Glomerular endothelial cell (primary cell): ENCODE results near the gene ZNF322. TPM values are rescaled to one million over a fixed set of nuclear protein-coding genes. Genes with fewer than 3 reads are reported as not detected.

Experiments used
- DNase-seq: peaks from one replicate; pipeline ENCODE4 v3.0.0-alpha.2; 2011; ENCODE audit warnings: low read depth, low spot score; ENCODE audit errors: extremely low read depth
- total RNA-seq: library from RNA; depleted of rRNA; stranded (reverse); fragments of >200 nt; gene quantifications from 2 replicates; pipeline ENCODE4 v1.2.3, GENCODE V29; 2015

Gene ZNF322
- total RNA-seq, 1 donor from 2014 or later: 11.1 TPM

DNA sequence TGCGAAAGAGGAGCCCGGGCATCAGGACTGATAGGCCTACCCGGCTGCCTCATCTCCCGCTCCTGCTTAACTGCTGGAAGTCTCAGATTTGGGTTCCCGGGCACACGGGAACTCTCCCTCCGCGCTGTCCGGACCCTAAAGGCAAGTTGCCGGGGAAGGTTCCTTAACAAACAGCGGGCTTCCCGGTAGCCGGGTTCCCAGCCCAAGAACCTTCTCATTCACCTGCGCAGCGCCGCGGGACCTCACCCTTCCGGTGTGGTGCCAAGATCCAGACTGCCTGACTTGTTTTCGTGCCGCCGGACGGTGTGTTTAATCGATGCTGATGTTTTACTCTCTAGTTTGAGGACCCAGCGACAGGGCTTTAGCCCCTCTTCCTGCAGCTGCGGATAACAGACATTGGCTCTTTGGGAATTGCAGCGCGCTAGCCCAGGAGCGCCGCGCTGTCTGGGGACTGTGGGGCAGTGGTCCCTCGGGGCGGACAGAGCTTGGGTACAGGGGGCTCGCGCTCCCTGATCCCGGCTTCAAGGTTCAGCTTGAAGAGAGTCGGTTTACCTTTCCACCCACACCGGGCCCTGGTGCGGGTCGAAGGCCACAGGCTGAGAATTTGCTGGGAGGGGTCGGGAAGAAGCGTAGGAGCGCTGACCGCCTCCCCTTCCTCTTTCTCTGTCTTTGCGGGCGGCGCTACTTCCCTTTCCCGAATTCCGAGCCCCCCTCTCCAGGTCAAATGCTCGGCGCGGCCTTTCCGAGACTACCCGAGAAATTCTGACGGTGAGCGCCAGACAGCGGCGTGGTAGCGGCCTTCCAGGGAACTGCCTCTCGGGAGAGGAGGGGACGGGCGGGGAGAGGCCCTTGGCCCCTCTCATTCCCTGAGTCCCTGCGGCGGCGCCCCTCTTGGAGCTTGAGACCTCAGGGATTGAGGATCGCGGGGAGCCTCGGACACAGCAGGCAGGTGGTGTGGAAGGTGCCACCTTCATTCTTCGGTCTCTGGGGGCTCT is 45.6 kb downstream of the ZNF322 start:
- no peak for DNase-seq

DNA sequence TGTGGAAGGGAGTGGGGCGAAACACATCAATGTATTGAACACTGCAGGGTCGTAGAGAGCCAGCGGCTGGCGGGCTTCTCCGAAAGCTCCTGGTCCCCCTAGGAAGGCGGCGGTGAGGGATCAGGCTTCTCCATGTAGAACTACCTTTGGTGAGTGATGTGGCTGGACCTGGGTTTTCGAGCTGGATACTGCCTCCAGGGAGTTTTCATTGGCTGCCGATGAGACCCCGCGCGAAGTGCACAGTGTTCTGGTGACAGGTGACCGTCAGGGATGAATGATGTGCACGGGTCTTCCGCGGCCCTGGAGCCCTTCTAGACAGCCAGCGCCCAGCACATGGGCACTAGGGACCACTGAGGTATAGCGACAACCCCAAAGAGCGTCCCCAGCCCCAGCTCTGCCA is 46.3 kb downstream of the ZNF322 start:
- no peak for DNase-seq

DNA sequence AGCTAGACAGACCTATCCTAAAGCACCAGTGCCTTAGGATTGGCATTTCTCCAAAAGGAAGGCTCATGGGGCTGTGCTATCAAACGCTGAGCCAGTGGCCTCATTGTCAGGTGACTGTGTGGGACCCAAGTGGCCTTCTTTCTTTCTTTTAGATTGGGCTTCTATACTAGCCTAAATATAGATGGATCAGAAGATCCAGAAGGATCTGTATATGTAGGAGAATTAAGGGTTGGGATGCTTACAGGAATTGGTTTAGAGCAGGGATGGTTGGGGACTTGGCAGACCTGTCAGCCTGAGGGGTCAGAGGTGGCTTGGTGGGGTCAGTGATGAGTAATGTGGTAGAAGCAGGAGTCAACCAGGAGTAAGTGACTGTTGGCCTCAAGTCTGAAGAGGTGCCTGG is 47.9 kb downstream of the ZNF322 start:
- DNase-seq: no peak

DNA sequence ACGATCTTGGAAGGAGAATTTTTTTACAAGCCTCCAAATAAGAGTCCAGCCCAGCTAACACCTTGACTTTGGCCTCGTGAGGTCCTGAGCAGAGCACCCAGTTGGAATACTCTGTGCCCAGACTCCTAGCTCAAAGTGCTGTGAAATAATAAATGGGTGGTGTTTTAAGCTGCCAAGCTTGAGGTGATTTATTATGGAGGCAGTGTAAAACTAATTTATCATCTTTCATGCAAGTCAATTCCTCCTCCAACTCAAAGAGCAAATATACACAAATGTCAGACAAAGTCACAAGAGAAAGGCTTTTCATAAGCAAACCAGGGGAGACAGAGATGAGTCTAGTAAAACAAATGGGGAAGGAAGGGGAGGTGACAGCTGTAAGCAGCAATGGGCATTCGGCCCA is 50.1 kb downstream of the ZNF322 start:
- DNase-seq: no peak

DNA sequence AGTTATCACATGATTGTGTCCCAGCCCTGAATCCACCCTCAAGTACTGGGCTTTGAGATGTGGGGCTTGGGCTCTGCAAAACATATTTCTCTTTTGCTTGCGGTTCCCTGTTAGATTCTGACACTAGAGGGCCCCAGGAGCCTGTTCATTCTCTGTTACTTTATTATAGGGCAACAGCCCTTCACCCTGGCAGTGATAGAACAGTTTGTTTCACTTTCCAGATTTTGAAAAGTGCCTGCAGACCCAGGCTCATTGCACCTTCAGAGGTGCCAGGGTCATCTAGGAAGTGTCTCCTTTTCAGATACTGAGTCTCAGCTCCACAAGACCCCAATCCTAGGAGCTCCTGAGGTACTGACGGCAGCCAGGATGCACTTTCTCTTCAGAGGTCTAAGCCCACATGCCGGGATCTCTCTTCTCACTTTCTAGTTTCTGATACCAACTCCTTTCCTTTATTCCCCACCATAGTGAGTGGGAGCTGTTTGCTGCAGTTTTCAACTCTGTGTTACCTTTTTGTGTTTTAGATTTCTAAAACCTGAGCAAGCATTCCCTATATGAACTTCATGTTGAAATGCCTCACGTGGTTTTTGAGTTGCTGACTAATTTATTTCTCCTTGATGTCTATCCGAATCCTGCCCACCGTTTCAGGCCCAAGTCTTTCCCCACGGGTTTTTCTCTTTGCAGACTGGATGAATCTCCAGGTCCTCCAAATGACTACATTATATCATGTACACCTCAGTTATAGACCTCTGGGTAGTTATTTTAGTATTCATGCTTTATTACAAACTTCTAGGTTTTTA is 51.9 kb downstream of the ZNF322 start:
- DNase-seq: no peak

DNA sequence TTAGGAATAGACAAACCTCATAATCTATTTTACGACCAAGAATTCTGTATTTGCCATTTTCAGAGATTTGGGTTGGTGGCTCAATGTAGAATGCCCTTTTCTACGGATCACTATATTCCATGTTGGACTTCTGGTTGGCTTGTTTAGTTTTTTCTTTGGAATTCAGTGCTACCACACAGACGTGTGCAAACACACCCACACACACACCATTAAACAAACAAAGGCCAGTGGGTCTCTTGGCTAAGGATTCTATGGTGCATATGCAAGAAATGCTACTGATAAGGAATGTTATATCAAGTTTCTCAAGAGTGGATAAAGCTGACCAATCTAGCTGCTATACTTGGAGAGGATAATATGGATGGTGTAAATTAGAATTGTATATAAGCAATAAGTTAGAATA is 54.7 kb downstream of the ZNF322 start:
- DNase-seq: no peak

DNA sequence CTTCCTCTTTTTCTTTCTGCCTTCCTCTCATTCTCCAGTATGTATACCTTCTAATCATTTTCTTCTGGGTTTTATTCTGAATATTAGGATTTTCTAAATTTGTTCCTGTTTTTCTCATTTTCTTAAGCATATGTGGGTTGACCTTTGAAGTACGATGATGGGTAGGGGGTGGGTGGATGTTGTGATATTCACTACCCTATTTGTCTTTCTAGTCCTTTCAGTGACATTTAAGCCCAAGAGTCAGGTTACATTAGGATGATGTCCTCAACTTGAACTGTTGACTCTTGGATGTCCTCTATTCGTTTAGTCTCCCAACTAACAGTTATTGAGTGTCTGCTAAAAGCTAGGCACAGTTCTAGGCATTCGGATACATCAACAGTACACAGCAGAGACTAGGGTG is 55.5 kb downstream of the ZNF322 start:
- DNase-seq: no peak

DNA sequence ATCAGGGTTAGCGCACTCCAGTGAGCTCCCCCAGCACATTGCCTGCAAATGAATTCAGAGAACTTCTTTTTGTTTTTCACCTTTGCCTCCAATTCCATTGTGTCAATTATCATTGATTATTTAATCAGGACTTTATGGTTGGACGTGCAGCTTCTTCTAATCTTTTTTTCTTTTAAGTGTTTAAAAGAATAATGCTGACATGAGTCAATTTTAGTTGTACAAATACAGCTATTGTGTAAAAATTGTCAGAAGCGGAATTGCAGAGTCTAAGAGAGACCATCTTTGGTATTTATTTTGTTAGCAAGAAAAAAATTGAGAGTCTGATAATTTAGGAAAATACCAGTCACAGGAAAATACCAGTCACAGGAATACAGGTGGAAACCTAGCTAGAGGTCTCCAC is 57.3 kb downstream of the ZNF322 start:
- no peak for DNase-seq

DNA sequence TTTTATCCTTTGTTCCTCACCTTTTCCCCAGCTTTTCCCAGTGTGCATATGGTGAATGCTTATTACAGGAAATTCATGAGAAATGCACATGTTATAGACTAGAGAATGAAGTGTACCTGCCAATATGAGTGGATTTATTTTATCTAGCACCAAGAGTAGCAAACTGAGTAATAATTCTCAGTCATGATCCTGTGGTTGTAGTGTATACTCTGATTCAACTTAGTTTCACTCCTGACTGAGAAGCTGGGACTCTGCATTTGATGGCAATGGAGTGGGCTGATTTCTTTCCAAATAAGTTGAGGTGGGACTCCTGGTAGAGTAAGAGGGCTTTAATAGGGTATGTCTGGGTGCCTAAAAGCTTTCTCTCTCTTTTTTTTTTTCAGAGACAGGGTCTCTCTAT is 58.8 kb downstream of the ZNF322 start:
- no peak for DNase-seq

DNA sequence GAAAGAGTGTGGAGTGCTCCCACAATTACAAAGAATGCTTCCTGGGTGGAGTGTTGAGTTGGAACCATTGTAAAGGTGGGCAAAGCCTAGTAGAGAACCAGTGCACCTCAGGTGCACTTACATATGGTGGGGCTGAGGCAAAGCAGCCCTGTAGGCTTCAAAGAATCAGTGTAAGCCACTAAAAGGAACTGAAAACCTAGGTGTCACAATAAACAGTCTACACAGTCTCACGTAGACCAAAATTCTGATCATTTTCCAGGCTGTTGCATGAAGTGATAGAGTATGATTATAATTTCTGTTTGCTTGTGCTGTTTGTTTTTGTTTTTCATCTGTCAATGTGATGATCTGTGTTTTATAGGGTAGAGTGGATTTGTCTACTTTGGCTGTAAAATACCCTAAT is 60.0 kb downstream of the ZNF322 start:
- no peak for DNase-seq

DNA sequence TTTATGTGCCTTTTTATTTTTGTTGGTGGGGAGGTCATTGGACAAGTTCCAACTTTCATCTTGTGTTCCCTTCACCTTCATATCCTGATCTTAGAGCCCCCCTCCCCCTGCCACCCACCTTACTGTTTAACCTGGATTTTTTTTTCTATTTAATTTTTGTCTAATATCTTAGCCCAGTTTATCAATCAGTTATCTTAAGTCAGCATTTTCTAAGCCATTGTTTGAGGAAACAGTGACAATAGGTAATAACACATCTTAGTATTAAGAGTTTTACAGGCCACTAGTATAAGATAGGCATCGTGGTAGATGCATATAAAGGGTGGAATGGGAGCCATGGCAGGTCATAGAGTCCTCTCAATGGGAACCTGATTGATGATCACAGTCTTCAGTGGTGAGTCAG is 60.4 kb downstream of the ZNF322 start:
- DNase-seq: no peak

DNA sequence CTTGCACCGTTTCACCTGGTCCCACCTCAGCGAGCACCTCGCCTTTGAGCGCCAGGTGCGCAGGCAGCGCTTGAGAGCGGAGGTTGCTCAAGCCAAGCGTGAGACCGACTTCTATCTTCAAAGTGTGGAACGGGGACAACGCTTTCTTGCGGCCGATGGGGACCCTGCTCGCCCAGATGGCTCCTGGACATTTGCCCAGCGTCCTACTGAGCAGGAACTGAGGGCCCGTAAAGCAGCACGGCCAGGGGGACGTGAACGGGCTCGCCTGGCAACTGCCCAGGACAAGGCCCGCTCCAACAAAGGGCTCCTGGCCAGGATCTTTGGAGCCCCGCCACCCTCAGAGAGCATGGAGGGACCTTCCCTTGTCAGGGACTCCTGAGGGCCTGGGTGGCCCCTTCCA is 61.3 kb downstream of the ZNF322 start:
- DNase-seq: no peak

DNA sequence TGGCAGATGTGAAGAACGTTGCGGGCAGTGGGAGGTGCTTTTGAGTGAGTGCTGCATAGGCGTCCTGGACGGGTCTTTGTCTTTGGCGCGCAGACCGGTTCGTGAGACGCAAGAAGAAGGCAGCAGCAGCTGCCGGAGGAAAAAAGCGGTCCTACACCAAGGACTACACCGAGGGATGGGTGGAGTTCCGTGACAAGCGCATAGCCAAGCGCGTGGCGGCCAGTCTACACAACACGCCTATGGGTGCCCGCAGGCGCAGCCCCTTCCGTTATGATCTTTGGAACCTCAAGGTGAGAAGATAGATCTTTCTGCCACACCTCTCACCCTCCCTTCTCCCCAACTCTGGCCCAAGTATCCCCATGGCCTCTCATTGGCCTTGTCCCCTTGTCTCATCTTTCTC is 61.7 kb downstream of the ZNF322 start:
- DNase-seq: no peak

DNA sequence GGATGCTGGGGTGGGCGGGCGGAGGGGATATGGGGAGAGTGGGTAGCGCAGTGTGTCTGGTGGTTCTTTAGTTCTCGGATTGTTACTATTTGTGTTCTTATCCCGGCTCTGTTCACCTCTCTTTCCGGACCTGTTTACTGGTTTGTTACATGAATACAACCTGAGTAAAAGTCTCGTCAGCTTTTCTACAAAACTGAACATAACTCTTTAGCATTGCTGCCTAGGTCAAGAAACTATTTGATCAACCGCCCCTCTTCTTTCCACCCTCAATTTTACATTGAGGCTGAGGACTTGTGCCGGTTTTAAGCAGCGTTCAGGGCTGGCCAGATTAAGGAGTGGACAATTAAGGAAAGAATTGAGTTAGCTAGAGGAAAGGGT is 62.2 kb downstream of the ZNF322 start:
- DNase-seq: no peak

DNA sequence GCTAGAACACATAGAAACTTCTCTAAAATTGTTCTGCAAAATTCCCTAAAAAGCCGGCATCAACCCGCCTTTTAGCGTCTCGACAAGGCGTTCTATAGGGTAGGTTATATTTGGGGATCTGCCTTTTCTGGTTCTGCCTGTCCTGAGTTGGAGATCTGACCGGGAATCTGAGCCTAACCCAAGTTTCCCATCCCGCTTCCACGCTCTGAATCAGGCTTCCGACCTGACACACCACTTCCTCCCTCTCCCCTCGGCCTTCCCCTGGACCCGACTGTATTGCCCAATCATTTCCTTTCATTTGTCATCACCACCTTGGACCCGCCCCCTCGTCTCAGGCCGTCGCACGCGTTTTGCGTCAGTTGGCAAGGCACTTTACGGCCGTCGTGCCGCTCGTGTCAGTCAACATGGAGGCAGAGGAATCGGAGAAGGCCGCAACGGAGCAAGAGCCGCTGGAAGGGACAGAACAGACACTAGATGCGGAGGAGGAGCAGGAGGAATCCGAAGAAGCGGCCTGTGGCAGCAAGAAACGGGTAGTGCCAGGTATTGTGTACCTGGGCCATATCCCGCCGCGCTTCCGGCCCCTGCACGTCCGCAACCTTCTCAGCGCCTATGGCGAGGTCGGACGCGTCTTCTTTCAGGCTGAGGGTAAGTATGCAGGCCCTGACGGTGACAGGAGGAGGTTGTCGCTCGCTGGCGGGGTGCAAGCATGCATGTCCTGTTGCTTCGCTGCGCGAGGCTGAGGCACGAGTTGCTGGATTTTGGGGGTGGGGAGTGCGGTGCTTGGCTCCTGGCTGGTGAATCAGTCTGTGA is 62.8 kb downstream of the ZNF322 start, which contains the start of gene ABT1:
Gene ABT1 (plus strand): TSS at position 375 of the 810 bp plus-strand sequence. CDS start 30 bp downstream, at position 405.
- peak; percentile 95 for DNase-seq

DNA sequence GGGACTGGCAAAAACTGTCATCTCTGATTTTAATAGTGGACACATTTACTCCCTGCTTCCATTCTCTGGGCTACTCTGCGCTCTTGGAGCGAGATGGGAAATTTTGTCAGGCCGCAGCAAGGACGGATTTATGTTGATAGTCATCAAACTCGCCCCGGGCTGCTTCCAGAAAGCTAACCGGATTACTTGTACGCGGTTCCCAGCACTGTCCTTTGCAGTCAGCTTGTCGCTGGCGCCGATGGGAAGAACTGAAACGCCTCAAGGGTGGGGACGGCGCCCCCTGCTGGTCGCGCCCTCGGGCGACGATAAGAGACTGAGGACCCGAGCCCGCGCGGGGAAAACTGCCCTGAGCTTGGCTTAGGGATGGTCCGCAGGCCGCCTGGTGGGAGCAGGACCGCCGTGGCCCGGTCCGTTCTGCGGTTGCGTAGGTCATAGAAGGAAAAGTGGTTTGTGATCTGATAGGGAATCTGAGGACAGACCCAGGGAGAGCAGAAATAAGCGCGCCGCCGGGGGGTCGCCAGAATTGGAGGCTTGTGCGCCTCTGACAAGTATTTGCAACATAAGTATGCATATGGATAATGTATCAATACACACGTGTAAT is 63.8 kb downstream of the ZNF322 start:
- DNase-seq: no peak

DNA sequence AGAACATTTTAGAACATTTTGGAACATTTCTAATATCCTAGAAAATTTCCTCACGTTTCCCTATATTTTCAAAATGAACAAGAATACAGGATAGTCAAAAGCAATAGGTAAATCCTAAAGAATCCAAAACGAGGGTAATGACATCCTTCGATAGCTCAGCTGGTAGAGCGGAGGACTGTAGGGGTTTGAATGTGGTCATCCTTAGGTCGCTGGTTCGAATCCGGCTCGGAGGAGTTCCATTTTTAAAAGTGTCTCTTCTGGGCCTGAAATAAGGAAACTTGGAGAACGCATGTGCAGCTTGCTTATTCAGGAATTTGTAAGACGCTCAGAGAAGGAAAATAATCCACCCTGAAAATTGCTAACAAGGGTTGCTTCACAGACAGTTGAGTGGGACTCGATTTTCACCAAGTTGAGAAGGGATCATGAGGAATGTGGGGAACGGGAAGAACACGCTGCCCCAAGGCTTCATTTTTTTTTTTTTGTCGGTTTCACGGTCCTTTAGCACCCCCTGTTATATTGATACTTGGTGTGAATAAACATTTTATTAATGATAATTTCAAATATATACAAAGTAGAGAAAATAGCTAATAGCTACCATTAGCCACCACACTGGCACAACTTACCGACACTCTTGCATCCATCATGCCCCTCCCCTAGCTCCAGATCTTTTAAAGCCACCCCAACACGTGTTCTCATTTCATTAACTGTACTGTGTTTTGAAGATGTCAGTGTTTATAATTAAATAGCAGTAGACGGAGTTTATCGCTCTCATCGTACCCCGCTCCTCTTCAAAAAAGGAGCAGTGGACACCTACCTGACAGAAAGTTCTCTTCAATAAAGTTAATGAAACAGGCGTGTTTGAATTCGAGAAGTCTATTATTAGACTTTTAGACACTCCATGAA is 64.6 kb downstream of the ZNF322 start:
- no peak for DNase-seq

DNA sequence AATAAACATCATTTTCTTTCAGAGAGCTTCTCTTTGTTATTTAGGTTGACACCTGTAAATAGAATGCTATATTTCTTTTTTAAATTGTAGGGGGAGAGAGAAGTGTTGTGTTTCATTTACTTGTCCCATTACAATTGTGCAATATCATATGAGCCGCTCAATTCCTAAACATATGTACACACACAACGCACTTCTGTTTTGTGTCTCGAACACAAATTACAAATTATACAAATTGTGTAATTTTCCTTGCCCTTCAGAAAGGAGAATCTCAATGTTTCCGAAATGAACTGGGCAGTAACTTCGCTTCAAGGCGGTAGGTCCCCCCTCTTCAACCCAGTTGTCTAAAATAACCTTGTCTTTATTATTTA is 65.4 kb downstream of the ZNF322 start:
- DNase-seq: no peak

DNA sequence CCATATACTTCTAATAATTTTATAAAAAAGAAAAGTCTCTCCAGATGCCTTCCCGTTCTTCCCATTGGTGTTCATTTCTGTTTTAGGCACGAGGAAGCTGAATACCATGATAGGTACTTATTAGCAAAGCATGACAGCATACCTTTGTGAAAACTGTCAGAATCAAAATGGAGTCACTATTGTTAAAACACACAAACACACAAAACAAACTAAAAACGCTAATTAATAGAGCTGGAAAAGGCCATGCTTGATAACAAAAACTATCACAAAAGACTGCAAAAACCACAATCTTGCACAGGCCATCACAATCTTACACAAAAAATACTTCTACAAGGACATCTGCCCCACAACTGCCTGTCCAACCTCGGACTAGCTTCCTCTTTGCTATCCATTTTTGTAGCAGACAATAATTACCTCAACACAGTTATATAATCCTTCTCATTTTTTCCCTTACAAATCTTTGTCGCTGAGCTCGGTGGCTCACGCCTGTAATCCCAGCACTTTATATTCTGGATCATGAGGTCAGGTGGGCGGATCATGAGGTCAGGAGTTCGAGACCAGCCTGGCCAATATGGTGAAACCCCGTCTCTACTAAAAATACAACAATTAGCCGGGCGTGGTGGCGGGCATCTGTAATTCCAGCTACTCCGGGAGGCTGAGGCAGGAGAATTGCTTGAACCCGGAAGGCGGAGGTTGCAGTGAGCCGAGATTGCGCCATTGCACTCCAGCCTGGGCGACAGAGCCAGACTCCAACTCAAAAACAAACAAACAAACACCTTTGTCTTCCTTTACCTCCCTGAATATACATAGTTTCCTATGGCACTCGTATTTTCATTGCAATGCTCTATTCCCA is 66.0 kb downstream of the ZNF322 start:
- DNase-seq: no peak
